Liver (tissue), 3 donors: Measurements from ENCODE around the gene ASCL5.

Source experiments
- RXRA ChIP-seq, 2 donors: IDR thresholded peaks; 2 replicates each; pipeline ENCODE4 v1.6.1; 2017 to 2018; ENCODE audit warnings: antibody characterized with exemption in 2 of 2, mild to moderate bottlenecking in 1 of 2
- TAF1 ChIP-seq: conservative IDR thresholded peaks from 2 replicates; pipeline ENCODE4 v1.6.1; 2016; ENCODE audit warnings: antibody characterized with exemption, mild to moderate bottlenecking
- TF ChIP-seq, protein P1 (sequence below): fragments of 150-350 bp; IDR thresholded peaks from 2 replicates; pipeline ENCODE4 v1.5.1; 2017; ENCODE audit warnings: improper control_type of control experiment, low read depth, low read length; ENCODE audit not compliant: missing input control
- TF ChIP-seq, protein P2 (sequence below): IDR thresholded peaks from 2 replicates; pipeline ENCODE4 v1.6.1; 2016; ENCODE audit warnings: antibody characterized with exemption
- donor health status: healthy.
- donor health status: healthy.

DNA sequence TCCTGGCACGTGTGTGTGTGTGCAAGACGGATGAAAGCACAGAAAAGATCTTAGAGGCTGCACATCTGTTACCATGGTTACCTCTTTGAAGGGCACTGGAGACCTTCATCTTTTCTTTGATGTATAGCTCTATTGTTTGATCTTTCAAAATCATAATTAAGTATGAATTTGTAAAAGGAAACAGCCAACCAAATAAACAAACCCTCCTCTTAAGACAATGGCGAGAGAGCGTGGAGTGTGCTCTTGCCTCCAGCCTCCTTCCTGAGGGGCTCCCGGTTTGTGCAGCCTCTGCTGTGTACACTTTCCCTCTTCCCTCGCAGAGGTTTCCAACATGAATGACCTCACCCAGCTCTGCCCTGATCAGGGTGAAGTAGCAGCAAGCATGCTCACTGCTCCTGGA lies 42.7 kb downstream of the ASCL5 start:
- TF ChIP-seq, protein P1, sequence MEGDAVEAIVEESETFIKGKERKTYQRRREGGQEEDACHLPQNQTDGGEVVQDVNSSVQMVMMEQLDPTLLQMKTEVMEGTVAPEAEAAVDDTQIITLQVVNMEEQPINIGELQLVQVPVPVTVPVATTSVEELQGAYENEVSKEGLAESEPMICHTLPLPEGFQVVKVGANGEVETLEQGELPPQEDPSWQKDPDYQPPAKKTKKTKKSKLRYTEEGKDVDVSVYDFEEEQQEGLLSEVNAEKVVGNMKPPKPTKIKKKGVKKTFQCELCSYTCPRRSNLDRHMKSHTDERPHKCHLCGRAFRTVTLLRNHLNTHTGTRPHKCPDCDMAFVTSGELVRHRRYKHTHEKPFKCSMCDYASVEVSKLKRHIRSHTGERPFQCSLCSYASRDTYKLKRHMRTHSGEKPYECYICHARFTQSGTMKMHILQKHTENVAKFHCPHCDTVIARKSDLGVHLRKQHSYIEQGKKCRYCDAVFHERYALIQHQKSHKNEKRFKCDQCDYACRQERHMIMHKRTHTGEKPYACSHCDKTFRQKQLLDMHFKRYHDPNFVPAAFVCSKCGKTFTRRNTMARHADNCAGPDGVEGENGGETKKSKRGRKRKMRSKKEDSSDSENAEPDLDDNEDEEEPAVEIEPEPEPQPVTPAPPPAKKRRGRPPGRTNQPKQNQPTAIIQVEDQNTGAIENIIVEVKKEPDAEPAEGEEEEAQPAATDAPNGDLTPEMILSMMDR, result no peak
- TF ChIP-seq TAF1 (no peak), RXRA (IDR thresholded peaks at IDR 0.05) (no peak)
- TF ChIP-seq, protein P2, sequence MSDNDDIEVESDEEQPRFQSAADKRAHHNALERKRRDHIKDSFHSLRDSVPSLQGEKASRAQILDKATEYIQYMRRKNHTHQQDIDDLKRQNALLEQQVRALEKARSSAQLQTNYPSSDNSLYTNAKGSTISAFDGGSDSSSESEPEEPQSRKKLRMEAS, result no peak
